IMR-90 (cell line): Measurements from ENCODE around the gene CHPT1.

Source experiments
- BHLHE40 ChIP-seq: fragments of 150-350 bp; IDR thresholded peaks from 2 replicates; pipeline ENCODE4 v1.6.1; 2016; ENCODE audit warnings: mild to moderate bottlenecking, low read depth, low read length
- CTCF ChIP-seq: conservative IDR thresholded peaks from 2 replicates; pipeline ENCODE4 v1.5.1; 2012; ENCODE audit warnings: mild to moderate bottlenecking, low read depth, low read length, improper control_type of control experiment
- MAFK ChIP-seq: IDR thresholded peaks from 2 replicates; pipeline ENCODE4 v1.6.1; 2012; ENCODE audit warnings: low read depth, low read length, improper control_type of control experiment
- POLR2A ChIP-seq: IDR thresholded peaks from 2 replicates; pipeline ENCODE4 v1.6.1; 2012; ENCODE audit warnings: mild to moderate bottlenecking, low read depth, low read length
- RAD21 ChIP-seq: IDR thresholded peaks from 2 replicates; pipeline ENCODE4 v1.6.1; 2012; ENCODE audit warnings: low read length, improper control_type of control experiment

- TF ChIP-seq POLR2A (no peak), CTCF (no peak), RAD21 (no peak), BHLHE40 (no peak), MAFK (no peak)
Observed at GRCh38 chr12:101746661-101747060, 49.2 kb downstream of the CHPT1 start.
